Small intestine (tissue), 7 donors: ENCODE measurements around the gene CAMK1D. TPM values are rescaled to one million over a fixed set of nuclear protein-coding genes. Genes with fewer than 3 reads are reported as not detected.

Source experiments
- DNase-seq, 2 donors: peaks; one replicate each; pipeline versions ENCODE4 v3.0.0 to v3.0.0-alpha.2; 2013
- FAIRE-seq: peaks from 2 replicates; lab custom pipeline; 2012; peaks lifted over from hg19 to GRCh38; lab: Jason Lieb, UNC
- H3K27ac ChIP-seq, 3 donors: one replicate each; pipeline ENCODE4 v1.5.1; 2013; ENCODE audit warnings: low read length in 2 of 3, mild to moderate bottlenecking in 2 of 3, control low read depth in 1 of 3, inconsistent platforms in 1 of 3, low read depth in 1 of 3, moderate library complexity in 1 of 3
- H3K27me3 ChIP-seq, 3 donors: one replicate each; pipeline ENCODE4 v1.6.1; 2013; ENCODE audit warnings: low read length in 3 of 3, inconsistent platforms in 1 of 3; ENCODE audit not compliant: control insufficient read depth in 3 of 3, insufficient read depth in 3 of 3
- H3K36me3 ChIP-seq, 3 donors: one replicate each; pipeline ENCODE4 v1.6.1; 2013; ENCODE audit warnings: low read length in 3 of 3, inconsistent platforms in 1 of 3, low read depth in 1 of 3, mild to moderate bottlenecking in 1 of 3, moderate library complexity in 1 of 3; ENCODE audit not compliant: control insufficient read depth in 3 of 3, insufficient read depth in 2 of 3
- H3K4me1 ChIP-seq, 3 donors: one replicate each; pipeline ENCODE4 v1.6.1; 2013; ENCODE audit warnings: low read length in 2 of 3, inconsistent platforms in 1 of 3, low read depth in 1 of 3, mild to moderate bottlenecking in 1 of 3, moderate library complexity in 1 of 3; ENCODE audit not compliant: control insufficient read depth in 3 of 3, insufficient read depth in 2 of 3
- H3K4me3 ChIP-seq, 3 donors: one replicate each; pipeline ENCODE4 v1.5.1; 2013; ENCODE audit warnings: low read length in 3 of 3, control low read depth in 1 of 3, inconsistent platforms in 1 of 3, low read depth in 1 of 3, mild to moderate bottlenecking in 1 of 3, moderate library complexity in 1 of 3
- H3K9me3 ChIP-seq, 2 donors: one replicate each; pipeline ENCODE4 v1.6.1; 2013; ENCODE audit warnings: low read depth in 1 of 2, low read length in 1 of 2; ENCODE audit not compliant: control insufficient read depth in 2 of 2, insufficient read depth in 1 of 2
- WGBS, 3 donors: extraction: QIAGEN DNeasy Blood & Tissue Kit; methylation state at CpG; one replicate each; pipeline ENCODE4 v1.1.7; 2013; 5-methylcytosine and 5-hydroxymethylcytosine counted together
- polyA plus RNA-seq, 4 donors: library from polyadenylated mRNA; stranded (reverse) in 3 of 4; unstranded in 1 of 4; fragments of 200-250 nt in 3 of 4; fragments of 120-200 nt in 1 of 4; gene quantifications; one replicate each; pipeline versions ENCODE4 v1.2.1 to v1.2.3, GENCODE V29; 2013
- donor health status: healthy with polysubstance abuse.
- donor health status: control.
- donor health status: control.
- donor health status: Bipolar disorder and iron deficiency.
- donor health status: healthy.

Gene CAMK1D
- polyA plus RNA-seq, 4 donors: 0.45 to 9.7 (median 3.8) TPM

DNA sequence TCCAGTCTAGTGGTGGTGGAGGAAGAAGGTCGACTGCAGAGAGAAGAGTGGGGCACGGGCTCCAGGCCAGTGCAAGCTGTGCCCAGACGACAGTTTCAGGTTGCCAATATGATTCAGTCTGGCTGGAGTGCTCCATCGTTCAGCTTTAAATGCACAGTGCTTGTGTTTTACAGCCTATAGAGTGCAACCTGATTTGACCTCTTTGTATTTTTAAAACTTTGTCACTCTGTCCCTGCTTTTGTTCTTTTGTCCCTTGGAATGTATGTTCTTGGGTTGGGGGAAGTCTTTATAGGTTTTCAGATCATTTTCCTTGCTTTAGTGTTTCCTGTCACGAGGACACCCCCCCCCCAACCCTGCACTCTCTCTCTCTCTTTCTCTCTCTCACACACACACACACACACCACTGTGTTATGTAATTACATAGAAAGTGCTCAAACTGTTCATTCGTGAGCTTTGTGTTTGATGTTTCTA lies 198.0 kb downstream of the CAMK1D start:
- Histone ChIP-seq H3K4me1 (no peaks in the 10 kb centered on the region), H3K36me3 (no peaks in the 10 kb centered on the region), H3K4me3 (no peak overlapping the region), H3K27ac (no peak overlapping the region), H3K9me3 (peaks cover 0 to 5% of the 10 kb centered on the region in 2 donors), H3K27me3 (no peaks in the 10 kb centered on the region)
- WGBS, 3 donors: 30 to 45% (median 33%) methylated on average over 6 of the region's 6 CpGs
- FAIRE-seq: no peak
- DNase-seq: no peak

DNA sequence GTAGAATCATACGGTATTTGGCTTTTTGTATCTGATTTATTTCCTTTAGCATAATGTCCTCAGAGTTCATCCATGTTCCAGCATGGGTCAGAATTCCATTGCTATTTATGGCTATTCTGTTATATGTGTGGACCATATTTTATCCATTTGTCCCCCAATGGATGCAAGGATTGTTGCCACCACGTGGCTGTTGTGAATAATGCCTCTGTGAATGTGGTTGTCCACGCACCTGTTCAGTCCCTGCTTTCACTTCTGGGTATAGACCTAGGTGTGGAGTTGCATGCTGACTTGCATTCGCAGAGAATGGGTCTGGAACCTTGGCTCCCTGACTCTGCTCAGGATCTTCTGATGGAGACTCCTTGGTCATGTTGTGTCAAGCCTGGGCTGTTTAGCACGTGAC lies 199.9 kb downstream of the CAMK1D start:
- DNase-seq: peak in 1 of 2 donors; percentile 66
- H3K27me3 ChIP-seq: no peaks in the 10 kb centered on the region
- peaks cover 0 to 5% of the 10 kb centered on the region in 2 donors for H3K9me3 ChIP-seq
- no peak overlapping the region for H3K27ac ChIP-seq
- H3K4me3 ChIP-seq: no peak overlapping the region
- peaks cover 0 to 6% (median 0%) of the 10 kb centered on the region in 3 donors for H3K36me3 ChIP-seq
- no peaks in the 10 kb centered on the region for H3K4me1 ChIP-seq
- FAIRE-seq: no peak
- 52 to 65% (median 60%) methylated on average over 5 of the region's 5 CpGs for WGBS, 3 donors

DNA sequence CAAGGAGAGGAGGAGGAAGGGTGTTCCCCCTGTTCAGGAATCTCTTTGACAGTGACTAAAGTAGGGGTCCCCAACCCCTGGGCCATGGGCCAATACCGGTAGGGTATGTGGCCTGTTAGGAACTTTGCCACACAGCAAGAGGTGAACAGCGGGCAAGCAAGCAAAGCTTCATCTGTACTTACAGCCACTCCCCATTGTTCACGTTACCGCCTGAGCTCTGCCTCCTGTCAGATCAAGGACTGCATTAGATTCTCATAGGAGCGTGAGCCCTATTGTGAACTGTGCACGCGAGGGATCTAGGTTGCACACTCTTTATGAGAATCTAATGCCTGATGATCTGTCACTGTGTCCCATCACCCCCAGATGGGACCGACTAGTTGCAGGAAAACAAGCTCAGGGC lies 201.6 kb downstream of the CAMK1D start:
- Histone ChIP-seq H3K9me3 (peaks cover 0 to 5% of the 10 kb centered on the region in 2 donors), H3K27me3 (no peaks in the 10 kb centered on the region), H3K36me3 (peaks cover 0 to 9% (median 0%) of the 10 kb centered on the region in 3 donors), H3K4me1 (no peaks in the 10 kb centered on the region), H3K4me3 (no peak overlapping the region), H3K27ac (no peak overlapping the region)
- DNase-seq (no peak), FAIRE-seq (no peak)
- WGBS, 3 donors: 97 to 99% (median 97%) methylated on average over 8 of the region's 8 CpGs

DNA sequence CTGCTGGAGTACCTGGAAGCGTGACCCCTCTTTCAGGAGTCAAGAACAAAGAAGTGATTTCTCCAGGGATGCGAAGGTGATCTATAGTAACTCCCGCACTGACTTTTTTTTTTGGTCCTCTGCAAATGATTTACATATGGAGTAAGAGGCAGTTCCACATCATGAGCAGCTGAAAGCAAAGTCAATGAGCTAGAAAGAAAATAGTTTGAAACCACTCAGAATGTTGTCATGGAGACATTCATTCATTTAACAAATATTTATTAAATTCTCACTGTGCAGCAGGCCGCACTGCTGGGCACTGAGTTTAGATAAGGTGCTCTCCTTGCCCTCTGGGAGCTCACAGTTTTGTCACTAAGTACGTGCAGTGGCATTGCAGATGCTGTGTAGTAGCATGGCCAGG lies 206.7 kb downstream of the CAMK1D start:
- H3K4me3 ChIP-seq: no peak overlapping the region
- no peak for DNase-seq
- H3K9me3 ChIP-seq: peaks cover 0 to under 1% of the 10 kb centered on the region in 2 donors
- 77 to 90% (median 84%) methylated on average over 5 of the region's 5 CpGs for whole genome bisulfite sequencing, 3 donors
- no peak for FAIRE-seq
- no peaks in the 10 kb centered on the region for H3K4me1 ChIP-seq
- H3K27me3 ChIP-seq: no peaks in the 10 kb centered on the region
- peaks cover 0 to 9% (median 0%) of the 10 kb centered on the region in 3 donors for H3K36me3 ChIP-seq
- no peak overlapping the region for H3K27ac ChIP-seq

GRCh38 chr10:12559578-12560178 lies 210.3 kb downstream of the CAMK1D start:
- Histone ChIP-seq H3K4me3 (no peak overlapping the region), H3K27me3 (no peaks in the 10 kb centered on the region), H3K4me1 (no peaks in the 10 kb centered on the region), H3K36me3 (no peaks in the 10 kb centered on the region), H3K27ac (no peak overlapping the region), H3K9me3 (peaks cover 0 to 5% of the 10 kb centered on the region in 2 donors)
- 67 to 73% (median 69%) methylated on average over 11 of the region's 11 CpGs for WGBS, 3 donors
- FAIRE-seq (no peak), DNase-seq (no peak)

- DNase-seq (no peak), FAIRE-seq (no peak)
- H3K4me1 ChIP-seq: no peaks in the 10 kb centered on the region
- WGBS, 3 donors: 78 to 93% (median 84%) methylated on average over 8 of the region's 8 CpGs
- no peaks in the 10 kb centered on the region for H3K27me3 ChIP-seq
- H3K36me3 ChIP-seq: no peaks in the 10 kb centered on the region
- no peak overlapping the region for H3K27ac ChIP-seq
- H3K4me3 ChIP-seq: no peak overlapping the region
- H3K9me3 ChIP-seq: peaks cover 0 to 5% of the 10 kb centered on the region in 2 donors
Observed at GRCh38 chr10:12561307-12561706, 212.0 kb downstream of the CAMK1D start.

- H3K4me3 ChIP-seq: no peak overlapping the region
- H3K27ac ChIP-seq: no peak overlapping the region
- DNase-seq (no peak), FAIRE-seq (no peak)
- no peaks in the 10 kb centered on the region for H3K36me3 ChIP-seq
- peaks cover 0 to 5% of the 10 kb centered on the region in 2 donors for H3K9me3 ChIP-seq
- H3K4me1 ChIP-seq: no peaks in the 10 kb centered on the region
- no peaks in the 10 kb centered on the region for H3K27me3 ChIP-seq
Observed at GRCh38 chr10:12561720-12562119, 212.4 kb downstream of the CAMK1D start.

GRCh38 chr10:12563489-12563888 lies 214.1 kb downstream of the CAMK1D start:
- no peaks in the 10 kb centered on the region for H3K36me3 ChIP-seq
- H3K27ac ChIP-seq: no peak overlapping the region
- H3K27me3 ChIP-seq: no peaks in the 10 kb centered on the region
- no peak for DNase-seq
- no peak overlapping the region for H3K4me3 ChIP-seq
- WGBS, 3 donors: 90 to 96% (median 96%) methylated on average over 3 of the region's 3 CpGs
- H3K9me3 ChIP-seq: peaks cover 0 to 5% of the 10 kb centered on the region in 2 donors
- no peak for FAIRE-seq
- H3K4me1 ChIP-seq: no peaks in the 10 kb centered on the region

DNA sequence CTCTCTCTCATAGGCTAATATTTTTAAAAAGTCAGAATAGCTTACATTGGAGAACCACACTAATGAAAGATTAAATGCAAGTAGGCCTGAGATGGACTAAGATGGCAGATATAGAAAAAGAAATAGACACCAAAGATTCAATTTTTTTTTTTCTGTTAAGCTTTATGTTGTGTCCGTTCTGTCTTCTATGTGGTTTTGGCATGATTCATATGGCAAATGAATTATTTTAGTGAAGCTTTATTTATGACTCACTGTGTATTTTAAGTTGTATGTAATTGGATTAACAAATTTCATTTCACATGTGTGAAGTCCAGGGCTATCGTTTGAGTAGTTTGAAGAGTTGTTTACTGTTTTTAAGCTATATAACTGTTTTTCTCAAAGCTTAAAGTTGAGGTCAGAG lies 214.8 kb downstream of the CAMK1D start:
- no peak for DNase-seq
- peaks cover 0 to 5% of the 10 kb centered on the region in 2 donors for H3K9me3 ChIP-seq
- no peak for FAIRE-seq
- H3K27me3 ChIP-seq: no peaks in the 10 kb centered on the region
- no peaks in the 10 kb centered on the region for H3K36me3 ChIP-seq
- no peak overlapping the region for H3K4me3 ChIP-seq
- no peak overlapping the region for H3K27ac ChIP-seq
- no peaks in the 10 kb centered on the region for H3K4me1 ChIP-seq
- 51 to 72% (median 55%) methylated on average over 2 of the region's 2 CpGs for WGBS, 3 donors
